Mesothelial cell of epicardium (in vitro differentiated cells): ENCODE results near the gene GOLGA6L24. TPM values are rescaled to one million over a fixed set of nuclear protein-coding genes. Genes with fewer than 3 reads are reported as not detected.
"Not testable (repeated sequence)": the region's sequence is repeated elsewhere in the genome, so short reads cannot be mapped to it uniquely, and the experiment has no call there.

Experiments
- DNase-seq, 2 experiments: peaks; one replicate each; pipeline ENCODE4 v3.0.0; 2021; ENCODE audit warnings: low spot score in 2 of 2; ENCODE audit not compliant: unreplicated experiment in 2 of 2
- H3K27ac Mint-ChIP-seq: 2 replicates; pipeline ENCODE4 v1.8.0; 2021; ENCODE audit warnings: mixed read lengths
- H3K27me3 Mint-ChIP-seq: 2 replicates; pipeline ENCODE4 v1.8.0; 2021; ENCODE audit warnings: low read depth, mixed read lengths
- H3K36me3 Mint-ChIP-seq: 2 replicates; pipeline ENCODE4 v1.8.0; 2021; ENCODE audit warnings: mixed read lengths
- H3K4me1 Mint-ChIP-seq: 2 replicates; pipeline ENCODE4 v1.8.0; 2021; ENCODE audit warnings: mixed read lengths
- H3K4me3 Mint-ChIP-seq: 2 replicates; pipeline ENCODE4 v1.8.0; 2021; ENCODE audit warnings: mild to moderate bottlenecking, moderate library complexity, mixed read lengths
- H3K9me3 Mint-ChIP-seq: 2 replicates; pipeline ENCODE4 v1.8.0; 2021; ENCODE audit warnings: mixed read lengths
- total RNA-seq: library from RNA; stranded (reverse); gene quantifications from 3 replicates; pipeline ENCODE4 v1.2.1, GENCODE V29; 2021

Gene GOLGA6L24
- total RNA-seq, 1 donor from 2014 or later: not detected

- H3K4me3 Mint-ChIP-seq, H3K27me3 Mint-ChIP-seq, H3K27ac Mint-ChIP-seq, DNase-seq, H3K4me1 Mint-ChIP-seq: not testable (repeated sequence)
- H3K9me3 Mint-ChIP-seq: peaks cover 26% of the 10 kb centered on the region
- H3K36me3 Mint-ChIP-seq: peaks cover 39% of the 10 kb centered on the region
Measured at GRCh38 chr15:28308718-28309117, 49.2 kb downstream of the GOLGA6L24 start.

Other genes starting within 250 kb of the GOLGA6L24 start
- gene HERC2, start 35.9 kb downstream of the GOLGA6L24 start, total RNA-seq: 78.3 to 85.7 TPM (median 84.6 TPM) in 3 replicates
- 0.05 TPM in 1 of 3 replicates, not detected in the others for gene GOLGA8F, start 20.6 kb upstream of the GOLGA6L24 start, total RNA-seq
- gene GOLGA8G, start 174.9 kb upstream of the GOLGA6L24 start, total RNA-seq: not detected in 3 replicates
- gene GOLGA6L25, start 195.5 kb upstream of the GOLGA6L24 start, total RNA-seq: not detected in 3 replicates